OCI-LY3 (cell line): Measurements from ENCODE around the gene HMGXB4.

ENCODE experiments used
- H2AFZ ChIP-seq: fragments of 200-600, 300-600 bp; shearing (Covaris generic); 2 replicates; pipeline ENCODE4 v1.6.0; 2014; ENCODE audit warnings: antibody characterized with exemption, low read depth, low read length
- H3K27ac ChIP-seq: fragments of 200-600, 300-600 bp; sonication (generic); 2 replicates; pipeline ENCODE4 v1.5.1; 2014; ENCODE audit warnings: mild to moderate bottlenecking, low read length, moderate library complexity, mixed read lengths
- H3K27me3 ChIP-seq: fragments of 200-600, 300-600 bp; sonication (generic); 2 replicates; pipeline ENCODE4 v1.6.1; 2014; ENCODE audit warnings: low read depth, low read length, mixed read lengths
- H3K36me3 ChIP-seq: fragments of 200-600, 300-600 bp; sonication (generic); replicated peaks from 2 replicates; pipeline ENCODE3; 2014; ENCODE audit warnings: low read depth, low read length, mixed read lengths
- H3K4me1 ChIP-seq: fragments of 300-600, 200-600 bp; sonication (generic); 2 replicates; pipeline ENCODE4 v1.6.1; 2014; ENCODE audit warnings: low read length, mixed read lengths
- H3K4me2 ChIP-seq: fragments of 200-600, 300-600 bp; sonication (generic); 2 replicates; pipeline ENCODE4 v1.6.1; 2014; ENCODE audit warnings: low read length, mixed read lengths
- H3K4me3 ChIP-seq: fragments of 300-600, 200-600 bp; sonication (generic); 2 replicates; pipeline ENCODE4 v1.5.1; 2014; ENCODE audit warnings: antibody characterized with exemption, mild to moderate bottlenecking, low read length, moderate library complexity
- H3K79me2 ChIP-seq: fragments of 300-600, 200-600 bp; shearing (Covaris generic); 2 replicates; pipeline ENCODE4 v1.6.1; 2014; ENCODE audit warnings: mild to moderate bottlenecking, low read length, mixed read lengths
- H3K9ac ChIP-seq: fragments of 300-600, 200-600 bp; shearing (Covaris generic); 2 replicates; pipeline ENCODE4 v1.6.0; 2014; ENCODE audit warnings: mild to moderate bottlenecking, low read length, moderate library complexity
- H3K9me3 ChIP-seq: fragments of 200-600, 300-600 bp; shearing (Covaris generic); 2 replicates; pipeline ENCODE4 v1.6.1; 2014; ENCODE audit warnings: low read length, mixed read lengths; ENCODE audit not compliant: insufficient read depth
- H4K20me1 ChIP-seq: fragments of 200-600, 300-600 bp; sonication (generic); 2 replicates; pipeline ENCODE4 v1.6.1; 2016; ENCODE audit warnings: low read length, mixed read lengths; ENCODE audit not compliant: insufficient read depth
- CTCF ChIP-seq: fragments of 200-600, 300-600 bp; sonication (generic); IDR thresholded peaks from 2 replicates; pipeline ENCODE4 v1.5.1; 2014; ENCODE audit warnings: antibody characterized with exemption, low read length, low read depth
- EZH2phosphoT487 ChIP-seq: fragments of 200-600 bp; shearing (Covaris generic); IDR thresholded peaks from 2 replicates; pipeline ENCODE4 v1.6.1; 2018; ENCODE audit warnings: antibody characterized with exemption, mixed run types, low read depth

HMGXB4 gene

GRCh38 chr22:35269630-35270029 is 12.3 kb downstream of the HMGXB4 start:
- Histone ChIP-seq H3K9ac (no peak overlapping the region), H3K4me3 (no peak overlapping the region), H3K4me1 (no peaks in the 10 kb centered on the region), H3K27ac (no peak overlapping the region), H3K4me2 (no peak overlapping the region), H3K79me2 (peaks cover 75% of the 10 kb centered on the region), H2AFZ (no peak overlapping the region), H3K36me3 (peaks cover 71% of the 10 kb centered on the region), H3K9me3 (no peaks in the 10 kb centered on the region), H3K27me3 (no peaks in the 10 kb centered on the region), H4K20me1 (peaks cover 29% of the 10 kb centered on the region)
- TF ChIP-seq EZH2phosphoT487 (no peak), CTCF (no peak)

GRCh38 chr22:35274154-35274871 is 17.0 kb downstream of the HMGXB4 start:
- Histone ChIP-seq H4K20me1 (peaks cover 11% of the 10 kb centered on the region; the same call in 1 of the 2 replicates), H3K4me3 (no peak overlapping the region), H3K4me2 (no peak overlapping the region), H3K36me3 (peaks cover 45% of the 10 kb centered on the region), H3K79me2 (peaks cover 76% of the 10 kb centered on the region), H3K27me3 (no peaks in the 10 kb centered on the region), H3K9me3 (no peaks in the 10 kb centered on the region), H3K9ac (no peak overlapping the region), H3K27ac (no peak overlapping the region), H2AFZ (no peak overlapping the region), H3K4me1 (no peaks in the 10 kb centered on the region)
- no peak for TF ChIP-seq CTCF
- no peak for TF ChIP-seq EZH2phosphoT487

- TF ChIP-seq CTCF = no peak
- no peak for TF ChIP-seq EZH2phosphoT487
- Histone ChIP-seq H3K4me3 (no peak overlapping the region), H3K4me1 (no peaks in the 10 kb centered on the region), H3K9ac (no peak overlapping the region), H2AFZ (no peak overlapping the region), H4K20me1 (peaks cover 23% of the 10 kb centered on the region), H3K9me3 (no peaks in the 10 kb centered on the region), H3K27me3 (no peaks in the 10 kb centered on the region), H3K4me2 (no peak overlapping the region), H3K36me3 (peaks cover 48% of the 10 kb centered on the region), H3K27ac (no peak overlapping the region), H3K79me2 (peaks cover 81% of the 10 kb centered on the region)
These were observed 18.3 kb downstream of the HMGXB4 start for GRCh38 chr22:35275580-35275979.

GRCh38 chr22:35276019-35276418 is 18.7 kb downstream of the HMGXB4 start:
- H3K27me3 ChIP-seq = no peaks in the 10 kb centered on the region
- peaks cover 82% of the 10 kb centered on the region for H3K79me2 ChIP-seq
- TF ChIP-seq EZH2phosphoT487 (no peak), CTCF (no peak)
- peaks cover 26% of the 10 kb centered on the region for H4K20me1 ChIP-seq
- peaks cover 49% of the 10 kb centered on the region for H3K36me3 ChIP-seq
- no peaks in the 10 kb centered on the region for H3K9me3 ChIP-seq
- H2AFZ ChIP-seq = no peak overlapping the region
- H3K4me3 ChIP-seq = no peak overlapping the region
- no peak overlapping the region for H3K27ac ChIP-seq
- H3K4me1 ChIP-seq = no peaks in the 10 kb centered on the region
- H3K4me2 ChIP-seq = no peak overlapping the region
- H3K9ac ChIP-seq = no peak overlapping the region
